Hematopoietic multipotent progenitor cell treated with erythropoietin and hydrocortisone succinate and interleukin-3 and kit ligand, for 17 days (in vitro differentiated cells): ENCODE data around the gene TMPRSS9.
"Not testable (repeated sequence)": the region's sequence is repeated elsewhere in the genome, so short reads cannot be mapped to it uniquely, and the experiment has no call there.

ENCODE experiments used
- DNase-seq: peaks from one replicate; pipeline ENCODE4 v3.0.0-alpha.2; 2015; ENCODE audit warnings: low spot score

The TMPRSS9 gene

DNA sequence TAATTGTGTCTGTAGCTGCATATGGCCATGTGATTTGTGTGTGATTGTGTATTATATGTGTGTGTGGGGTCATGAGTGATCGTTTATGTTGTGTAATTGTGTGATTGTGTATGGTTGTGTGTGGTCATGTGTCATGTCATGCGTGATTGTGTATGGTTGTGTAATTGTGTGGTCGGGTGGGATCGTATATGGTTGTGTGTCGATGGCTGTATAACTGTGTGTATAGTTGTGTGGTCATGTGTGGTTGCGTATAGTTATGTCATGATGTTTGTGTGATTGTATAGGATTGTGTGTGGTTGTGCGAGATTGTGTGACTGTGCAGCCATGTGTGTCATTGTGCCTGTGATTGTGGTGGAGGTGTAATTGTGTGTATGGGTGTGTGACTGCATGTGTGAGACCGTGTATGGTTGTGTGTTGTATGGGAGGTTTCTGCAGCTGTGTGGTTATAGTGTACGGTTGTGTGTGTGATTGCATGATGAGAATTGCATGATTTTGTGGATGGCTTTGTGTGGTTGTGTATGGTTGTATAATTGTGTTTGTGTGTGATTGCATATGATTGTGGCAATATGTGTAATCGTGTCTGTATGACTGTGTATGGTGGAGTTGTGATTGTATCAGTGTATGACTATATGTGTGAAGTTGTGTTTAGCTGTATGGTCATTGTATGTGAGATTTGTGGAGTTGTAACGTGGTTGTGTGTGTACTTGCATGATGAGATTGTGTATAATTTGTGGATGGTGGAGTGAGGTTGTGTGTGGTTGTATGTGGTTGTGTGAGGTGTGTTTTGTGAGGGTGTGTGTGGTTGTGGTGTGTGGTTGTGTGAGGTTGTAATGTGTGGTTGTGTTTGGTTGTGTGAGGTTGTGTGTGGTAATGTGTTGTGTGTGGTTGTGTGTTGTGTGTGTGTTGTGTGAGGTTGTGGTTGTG, 2.2 kb downstream of the TMPRSS9 start:
- no peak for DNase-seq

DNA sequence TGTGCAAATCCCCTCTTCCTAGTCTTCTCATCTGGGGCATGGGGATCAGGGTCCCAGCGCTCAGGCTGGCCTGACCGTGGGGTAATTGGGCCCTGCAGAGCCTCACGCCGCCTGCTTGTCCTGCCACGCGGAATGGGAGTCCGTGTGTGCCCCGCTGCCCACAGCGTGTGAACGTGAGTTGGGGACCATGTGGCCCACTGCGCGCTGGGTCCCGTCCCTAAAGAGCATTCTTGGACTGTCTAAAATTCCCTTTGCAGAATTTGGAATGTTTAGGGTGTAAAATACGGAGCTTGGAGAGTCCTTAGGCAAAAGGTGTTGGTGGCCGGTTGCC, 2.9 kb downstream of the TMPRSS9 start:
- DNase-seq: no peak

DNA sequence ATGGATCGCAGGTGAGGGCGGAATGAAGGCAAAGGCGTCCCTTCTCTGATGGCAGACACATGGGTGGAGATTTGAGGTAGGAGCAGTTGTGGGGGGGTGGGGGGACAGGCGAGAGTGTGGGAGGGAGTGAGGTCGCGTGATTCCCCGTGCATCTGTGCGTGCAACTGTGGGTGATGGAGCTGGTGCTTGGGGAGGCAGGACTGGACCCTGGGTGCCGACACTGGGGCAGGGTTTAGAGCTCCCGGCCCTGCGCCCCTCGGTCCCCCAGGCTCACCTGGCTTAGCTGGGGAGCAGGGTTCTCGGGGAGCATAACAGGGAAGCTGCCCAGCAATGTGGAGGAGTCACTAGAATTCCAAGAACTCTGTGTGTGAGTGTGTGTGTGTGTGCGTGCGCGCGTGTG, 3.4 kb downstream of the TMPRSS9 start:
- no peak for DNase-seq

DNA sequence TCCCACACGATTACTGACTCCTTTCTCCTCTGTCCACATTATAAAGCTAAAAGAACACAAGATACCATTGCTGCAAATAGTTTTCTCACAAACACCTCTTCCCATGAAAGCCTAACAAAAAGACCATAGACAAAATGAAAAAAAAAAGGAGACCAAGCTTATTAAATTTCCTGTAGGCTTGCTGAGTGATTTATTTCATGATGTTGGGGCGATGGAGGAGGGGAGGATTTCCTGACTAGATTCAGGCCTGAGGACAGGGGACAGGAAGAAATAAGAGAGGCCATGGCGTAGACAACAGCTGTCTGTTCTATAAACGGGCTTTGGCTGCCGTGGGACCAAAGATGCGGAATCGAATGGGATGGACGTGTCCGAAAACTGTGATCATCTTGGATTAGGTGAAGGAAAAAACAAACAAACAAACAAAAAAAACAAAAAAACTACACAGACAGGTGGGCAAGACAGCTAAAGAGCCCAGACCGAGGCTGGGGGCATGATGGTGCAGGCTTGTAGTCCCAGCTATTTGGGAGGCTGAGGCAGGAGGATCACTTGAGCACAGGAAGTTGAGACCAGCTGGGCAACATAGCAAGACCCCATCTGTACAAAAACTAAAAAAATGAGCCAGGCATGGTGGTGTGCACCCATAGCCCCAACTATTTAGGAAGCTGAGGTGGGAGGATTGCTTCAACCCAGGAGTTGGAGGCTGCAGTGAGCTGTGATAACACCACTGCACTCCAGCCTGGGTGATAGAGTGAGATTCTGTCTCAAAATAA, 5.3 kb downstream of the TMPRSS9 start:
- no peak for DNase-seq

DNA sequence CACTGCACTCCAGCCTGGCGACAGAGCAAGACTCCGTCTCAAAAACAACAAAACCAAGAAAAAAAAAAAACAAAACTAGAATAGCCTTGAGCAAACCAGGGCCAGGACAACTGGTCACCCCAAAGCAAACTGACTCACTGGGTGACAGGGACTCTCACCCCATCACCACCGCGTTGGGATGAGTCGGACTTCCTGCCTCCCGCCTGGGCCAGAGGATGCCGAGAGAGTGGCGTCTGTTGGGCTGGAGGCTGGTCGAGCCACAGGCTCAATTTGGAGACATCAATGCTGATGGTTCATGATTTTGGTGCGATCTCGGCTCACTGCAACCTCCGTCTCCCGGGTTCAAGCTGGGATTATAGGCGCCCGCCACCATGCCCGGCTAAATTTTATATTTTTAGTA, 11.6 kb downstream of the TMPRSS9 start:
- no peak for DNase-seq

DNA sequence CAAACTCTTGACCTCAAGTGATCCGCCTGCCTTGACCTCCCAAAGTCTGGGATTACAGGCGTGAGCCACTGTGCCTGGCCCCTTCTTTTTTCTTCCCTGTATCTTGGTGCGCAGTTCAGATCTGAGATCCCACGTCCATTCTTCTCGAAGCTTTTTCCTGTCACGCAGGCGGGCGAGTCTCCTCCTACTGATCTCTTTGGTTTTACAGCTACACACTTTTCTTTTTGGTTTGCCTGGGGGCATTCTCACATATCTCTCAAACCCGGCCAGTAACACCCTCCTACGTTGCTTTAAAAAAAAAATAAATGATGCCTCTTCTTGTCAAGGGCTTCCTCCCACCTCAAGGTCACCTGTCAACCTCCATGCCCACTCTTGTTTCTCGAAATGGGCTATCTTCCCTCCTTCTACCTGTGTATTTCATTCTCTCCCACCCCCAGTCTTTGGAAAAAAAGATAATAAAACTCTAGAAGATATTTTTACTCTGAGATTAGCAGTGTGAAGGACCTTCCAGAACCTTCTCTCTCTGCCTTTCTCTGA, 12.1 kb downstream of the TMPRSS9 start:
- DNase-seq: no peak

DNA sequence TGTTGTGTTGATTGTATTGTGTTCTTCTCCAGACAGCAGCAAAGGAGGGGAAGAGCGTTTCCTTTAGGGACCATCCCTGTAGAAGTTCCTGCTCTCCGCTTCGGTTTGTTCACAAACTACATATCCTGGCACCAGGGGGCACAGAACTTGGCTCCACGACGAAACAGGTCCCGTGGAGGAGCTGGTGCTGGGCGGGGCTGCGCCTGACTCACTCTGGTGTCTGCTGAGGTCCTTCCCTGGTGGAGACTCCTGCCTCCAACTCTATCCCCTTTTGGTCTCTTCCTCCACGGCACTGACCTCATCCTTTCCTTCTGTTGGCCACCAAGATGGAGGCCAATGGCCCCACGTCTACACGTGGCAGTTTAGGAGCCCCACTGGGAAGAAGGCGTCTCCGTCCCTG, 14.7 kb downstream of the TMPRSS9 start:
- DNase-seq: no peak

DNA sequence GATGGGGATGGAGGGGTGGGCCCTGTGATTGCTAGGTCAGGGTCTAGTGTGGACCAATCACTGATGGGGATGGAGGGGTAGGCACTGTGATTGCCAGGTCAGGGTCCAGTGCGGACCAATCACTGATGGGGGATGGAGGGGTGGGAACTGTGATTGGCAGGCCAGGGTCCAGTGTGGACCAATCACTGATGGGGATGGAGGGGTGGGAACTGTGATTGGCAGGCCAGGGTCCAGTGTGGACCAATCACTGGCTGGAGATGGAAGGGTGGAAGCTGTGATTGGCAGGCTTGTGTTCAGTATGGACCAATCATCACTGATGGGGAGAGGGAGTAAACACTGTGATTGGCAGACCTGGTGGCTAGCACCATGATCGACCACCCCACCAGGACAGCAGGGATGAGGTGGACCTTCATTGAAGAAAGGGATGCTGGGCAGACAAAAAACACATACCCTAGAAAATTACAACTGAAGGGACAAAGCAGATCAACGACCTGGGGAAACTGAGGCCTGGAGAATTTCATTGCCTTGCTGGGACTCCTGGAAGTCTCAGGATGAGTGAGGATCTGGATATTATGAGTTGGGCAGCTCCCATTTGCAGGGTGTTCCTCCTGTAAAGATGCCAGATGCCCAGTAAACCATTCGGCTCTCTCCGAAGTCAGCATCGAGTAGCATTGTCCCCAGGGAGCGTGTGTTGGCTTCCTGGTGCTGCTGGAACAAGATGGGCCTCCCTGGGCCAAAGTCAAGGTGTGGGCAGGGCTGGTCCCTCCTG, 15.5 kb downstream of the TMPRSS9 start:
- peak; percentile 25 for DNase-seq

DNA sequence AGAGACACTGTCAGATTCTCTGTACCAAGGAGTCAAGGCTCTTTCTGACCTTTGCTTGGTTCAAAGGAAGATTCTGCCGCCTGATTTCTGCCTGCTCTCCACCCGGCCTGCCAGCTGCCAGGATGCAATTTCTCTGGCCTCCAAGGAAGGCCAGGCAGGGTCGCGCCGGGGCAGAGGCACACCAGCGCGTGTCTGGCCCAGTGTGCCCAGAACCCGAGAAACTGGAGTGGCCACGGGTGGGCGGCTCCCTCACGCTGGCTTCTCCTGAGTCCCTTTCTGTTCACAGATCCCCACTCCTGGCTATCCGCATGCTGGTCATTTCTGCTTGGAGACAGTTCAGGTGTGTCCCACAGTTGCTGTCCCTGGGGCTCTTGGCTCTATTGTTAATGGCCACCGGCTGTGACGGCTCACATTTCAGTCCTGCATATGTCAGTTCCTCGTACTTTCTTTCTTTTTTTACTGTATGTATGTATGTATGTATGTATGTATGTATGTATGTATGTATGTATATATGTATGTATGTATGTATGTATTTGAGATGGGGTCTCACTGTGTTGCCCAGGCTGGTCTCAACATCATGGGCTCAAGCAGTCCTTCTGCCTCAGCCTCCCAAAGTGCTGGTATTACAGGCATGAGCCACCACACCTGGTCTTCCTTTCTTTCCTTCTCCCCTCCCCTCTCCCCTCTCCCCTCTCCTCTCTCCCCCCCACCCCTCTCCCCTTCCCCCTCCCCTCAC, 16.9 kb downstream of the TMPRSS9 start:
- no peak for DNase-seq

DNA sequence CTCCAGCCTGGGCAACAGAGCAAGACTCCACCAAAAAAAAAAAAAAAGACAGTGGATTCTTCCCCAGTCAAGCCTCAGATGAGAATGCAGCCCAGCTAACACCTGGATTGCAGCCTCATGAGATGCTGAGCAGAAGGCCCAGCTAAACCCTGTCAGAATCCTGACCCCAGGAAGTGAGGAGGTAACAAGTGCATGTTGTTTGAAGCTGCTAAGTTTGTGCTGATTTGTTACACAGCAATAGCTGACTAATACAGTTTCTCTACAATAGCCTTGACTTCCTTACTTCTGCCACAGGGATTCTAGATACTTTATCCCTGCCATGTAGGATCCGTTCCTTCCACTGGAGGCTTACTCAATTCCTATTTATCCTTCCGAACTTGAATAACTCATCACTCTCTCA, 20.5 kb downstream of the TMPRSS9 start:
- DNase-seq: no peak

DNA sequence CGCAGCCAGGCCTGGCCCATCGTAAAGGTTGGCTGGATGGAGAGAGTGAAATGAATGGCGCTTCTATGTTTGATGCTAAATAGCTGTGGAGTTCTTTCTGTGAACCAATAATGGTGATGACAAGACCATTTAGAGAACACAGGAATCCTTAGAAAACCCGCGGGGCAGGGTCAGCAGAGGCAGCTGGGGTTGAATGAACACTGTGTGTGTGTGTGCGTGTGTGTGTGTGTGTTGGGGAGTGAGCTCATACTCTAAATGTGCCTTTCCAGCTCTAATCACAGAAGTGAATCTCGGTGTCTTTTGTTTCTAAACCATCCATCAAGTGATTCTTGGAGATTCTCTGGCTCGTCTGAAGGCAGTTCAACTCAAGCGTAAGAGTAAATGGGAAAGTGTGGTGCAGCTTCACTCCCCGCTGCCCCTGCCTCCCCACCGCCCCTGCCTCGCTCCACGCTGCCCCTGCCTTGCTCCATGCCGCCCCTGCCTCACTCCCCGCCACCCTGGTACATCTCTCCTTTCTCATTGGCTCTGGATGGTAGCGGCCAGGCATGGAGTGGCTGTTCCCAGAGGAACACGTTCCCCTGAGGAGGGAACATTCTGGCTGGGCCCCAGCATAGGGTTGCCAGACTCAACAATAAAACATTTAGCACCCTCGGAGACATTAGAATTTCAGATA, 21.2 kb downstream of the TMPRSS9 start:
- no peak for DNase-seq

DNA sequence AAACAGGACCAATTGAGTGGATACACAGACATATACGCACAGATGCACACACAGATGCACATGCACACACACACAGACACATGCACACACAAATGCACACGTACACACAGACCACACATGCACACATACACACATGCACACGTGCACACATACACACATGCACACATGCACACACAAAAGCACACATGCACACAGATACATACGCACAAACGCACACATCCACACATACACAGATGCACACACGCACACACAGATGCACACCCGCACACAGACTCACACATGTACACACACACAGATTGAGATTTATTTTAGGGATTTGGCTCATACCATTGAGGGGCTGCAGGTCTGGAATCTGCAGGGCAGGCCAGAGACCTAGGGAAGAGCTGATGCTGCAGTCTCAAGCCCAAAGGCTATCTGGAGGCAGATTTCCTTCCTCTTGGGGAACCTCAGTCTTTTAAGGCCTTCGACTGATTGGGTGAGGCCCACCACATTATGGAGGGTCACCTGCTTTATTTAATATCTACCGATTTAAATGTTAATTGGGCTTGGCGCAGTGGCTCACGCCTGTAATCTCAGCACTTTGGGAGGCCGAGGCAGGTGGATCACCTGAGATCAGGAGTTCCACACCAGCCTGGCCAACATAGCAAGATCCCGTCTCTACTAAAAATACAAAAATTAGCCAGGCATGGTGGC, 22.6 kb downstream of the TMPRSS9 start:
- DNase-seq: no peak

DNA sequence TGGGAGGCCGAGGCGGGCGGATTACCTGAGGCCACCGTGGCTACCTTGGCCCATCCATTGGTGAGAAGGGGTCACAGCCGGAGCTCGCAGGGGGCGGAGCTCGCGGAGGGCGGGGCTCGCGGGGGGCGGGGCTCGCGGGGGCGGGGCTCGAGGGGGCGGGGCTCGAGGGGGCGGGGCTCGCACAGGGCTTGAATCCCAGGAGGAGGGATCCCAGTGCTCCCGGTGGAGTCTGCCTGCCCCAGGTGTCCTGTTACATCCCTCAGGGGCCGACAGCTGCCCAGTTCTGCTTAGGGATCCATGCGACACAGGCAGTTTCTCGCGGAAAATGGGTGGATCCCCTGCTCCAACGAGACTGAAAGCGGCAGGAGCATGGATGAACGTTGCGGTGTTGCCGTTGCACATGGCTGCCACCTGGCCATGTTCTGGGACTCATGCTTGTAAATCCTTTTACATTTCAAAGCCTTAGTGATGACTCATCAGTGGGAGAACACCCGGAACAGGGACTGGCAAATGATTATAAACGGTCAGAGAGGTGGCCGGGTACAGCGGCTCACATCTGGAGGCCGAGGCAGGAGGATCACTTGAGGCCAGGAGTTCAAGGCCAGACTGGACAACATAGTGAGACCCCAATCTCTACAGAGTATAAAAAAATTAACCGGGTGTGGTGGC, 25.1 kb downstream of the TMPRSS9 start:
- DNase-seq: no peak

DNA sequence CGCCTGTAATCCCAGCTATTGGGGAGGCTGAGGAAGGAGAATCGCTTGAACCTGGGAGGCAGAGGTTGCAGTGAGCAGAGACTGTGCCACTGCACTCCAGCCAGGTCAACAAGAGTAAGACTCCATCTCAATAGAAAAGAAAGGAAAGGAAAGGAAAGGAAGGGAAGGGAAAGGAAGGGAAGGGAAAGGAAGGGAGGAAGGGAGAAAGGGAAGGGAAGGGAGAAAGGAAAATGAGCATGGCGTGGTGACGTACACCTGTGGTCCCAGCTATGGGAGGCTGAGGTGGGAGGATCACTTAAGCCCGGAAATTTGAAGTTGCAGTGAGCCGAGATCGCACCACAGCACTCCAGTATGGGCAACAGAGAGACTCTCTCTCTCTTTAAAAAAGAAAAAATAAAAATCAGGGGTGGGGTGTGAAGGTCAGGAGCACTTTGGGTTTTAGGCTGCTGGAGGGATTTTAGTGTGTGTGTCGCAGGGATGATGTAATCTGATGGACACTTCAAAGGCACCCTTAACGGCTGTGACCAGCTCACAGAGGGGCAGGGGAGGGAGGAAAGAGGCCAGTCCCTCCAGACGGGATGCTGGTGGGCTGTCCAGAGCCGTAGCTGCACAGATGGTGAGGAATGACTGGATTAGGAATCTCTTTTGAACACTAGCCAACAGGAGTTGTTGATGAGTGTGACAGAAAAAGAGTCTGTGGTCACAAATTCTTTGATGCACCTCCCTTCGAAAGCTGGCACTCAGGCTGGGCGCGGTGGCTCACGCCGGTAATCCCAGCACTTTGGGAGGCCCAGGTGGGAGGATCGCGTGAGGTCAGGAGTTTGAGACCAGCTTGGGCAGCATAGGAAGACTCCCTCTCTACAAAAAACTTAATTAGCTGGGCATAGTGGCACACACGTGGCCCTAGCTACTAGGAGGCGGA, 27.6 kb downstream of the TMPRSS9 start:
- DNase-seq: no peak

DNA sequence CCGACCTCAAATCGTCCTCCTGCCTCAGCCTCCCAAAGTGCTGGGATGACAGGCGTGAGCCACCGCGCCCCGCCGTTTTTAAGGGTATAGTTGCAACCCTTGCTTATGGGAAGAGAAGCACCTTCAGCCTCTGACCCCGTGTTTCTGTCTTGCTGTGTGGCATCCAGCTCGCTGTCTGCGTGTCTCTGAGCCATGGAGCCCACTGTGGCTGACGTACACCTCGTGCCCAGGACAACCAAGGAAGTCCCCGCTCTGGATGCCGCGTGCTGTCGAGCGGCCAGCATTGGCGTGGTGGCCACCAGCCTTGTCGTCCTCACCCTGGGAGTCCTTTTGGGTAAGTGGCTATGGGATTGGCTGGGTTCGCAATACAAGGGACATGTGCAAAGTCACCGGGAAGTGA, 29.5 kb downstream of the TMPRSS9 start:
- no peak for DNase-seq

DNA sequence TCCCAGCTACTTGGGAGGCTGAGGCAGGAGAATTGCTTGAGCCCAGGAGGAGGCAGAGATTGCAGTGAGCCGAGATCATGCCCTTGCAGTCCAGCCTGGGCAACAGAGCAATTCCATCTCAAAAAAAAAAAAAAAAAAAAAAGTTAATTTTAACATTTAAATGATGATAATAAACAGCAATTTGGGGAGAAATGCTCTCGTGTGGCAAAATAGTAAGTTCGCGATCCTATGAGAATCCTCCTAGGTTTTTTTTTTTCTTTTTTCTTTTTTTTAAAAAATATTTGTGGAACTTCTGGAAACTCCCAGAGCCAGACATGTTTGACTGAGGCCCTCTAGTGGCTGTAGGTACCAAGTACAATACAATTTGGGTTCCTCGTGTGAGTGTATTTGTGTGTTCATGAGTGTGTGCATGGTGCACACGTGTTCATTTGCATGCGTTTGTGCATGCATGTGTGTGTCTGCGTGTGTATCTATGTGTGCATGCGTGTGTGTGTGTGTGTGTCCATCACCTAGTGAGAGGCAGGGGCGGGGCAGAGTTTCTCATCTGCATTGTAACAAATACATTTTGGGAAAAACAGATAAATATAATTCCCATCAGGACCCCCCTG, 31.2 kb downstream of the TMPRSS9 start:
- DNase-seq: peak; percentile 76

DNA sequence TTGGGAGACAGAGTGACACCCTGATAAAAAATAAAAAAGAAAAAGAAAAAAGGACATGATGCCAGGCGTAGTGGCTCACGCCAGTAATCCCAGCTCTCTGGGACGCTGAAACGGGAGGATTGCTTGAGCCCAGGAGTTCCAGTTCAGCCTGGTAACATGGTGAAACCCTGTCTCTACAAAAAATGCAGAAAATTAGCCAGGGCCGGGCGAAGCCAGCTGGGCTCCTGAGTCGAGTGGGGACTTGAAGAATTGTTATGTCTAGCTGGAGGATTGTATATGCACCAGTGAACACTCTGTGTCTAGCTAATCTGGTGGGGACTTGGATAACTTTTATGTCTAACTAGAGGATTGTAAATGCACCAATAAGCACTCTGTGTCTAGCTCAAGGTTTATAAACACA, 32.3 kb downstream of the TMPRSS9 start:
- no peak for DNase-seq

DNA sequence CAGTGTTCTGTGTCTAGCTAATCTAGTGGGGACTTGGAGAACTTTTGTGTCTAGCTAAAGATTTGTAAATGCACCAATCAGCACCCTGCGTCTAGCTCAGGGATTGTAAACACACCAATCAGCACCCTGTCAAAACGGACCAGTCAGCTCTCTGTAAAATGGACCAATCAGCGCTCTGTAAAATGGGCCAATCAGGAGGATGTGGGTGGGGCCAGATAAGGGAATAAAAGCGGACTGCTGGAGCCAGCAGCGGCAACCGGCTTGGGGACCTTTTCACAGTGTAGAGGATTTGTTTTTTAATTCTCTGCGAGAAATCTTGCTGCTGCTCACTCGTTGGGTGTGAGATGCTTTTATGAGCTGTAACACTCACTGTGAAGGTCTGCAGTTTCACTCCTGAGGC, 32.8 kb downstream of the TMPRSS9 start:
- not testable (repeated sequence) for DNase-seq
